ENCODE measurements around the gene TBC1D23. TPM values are rescaled to one million over a fixed set of nuclear protein-coding genes. Genes with fewer than 3 reads are reported as not detected.

The TBC1D23 gene
- total RNA-seq, 4 donors from 2014 or later: 21.2 to 32.8 (median 26.9) TPM

DNA sequence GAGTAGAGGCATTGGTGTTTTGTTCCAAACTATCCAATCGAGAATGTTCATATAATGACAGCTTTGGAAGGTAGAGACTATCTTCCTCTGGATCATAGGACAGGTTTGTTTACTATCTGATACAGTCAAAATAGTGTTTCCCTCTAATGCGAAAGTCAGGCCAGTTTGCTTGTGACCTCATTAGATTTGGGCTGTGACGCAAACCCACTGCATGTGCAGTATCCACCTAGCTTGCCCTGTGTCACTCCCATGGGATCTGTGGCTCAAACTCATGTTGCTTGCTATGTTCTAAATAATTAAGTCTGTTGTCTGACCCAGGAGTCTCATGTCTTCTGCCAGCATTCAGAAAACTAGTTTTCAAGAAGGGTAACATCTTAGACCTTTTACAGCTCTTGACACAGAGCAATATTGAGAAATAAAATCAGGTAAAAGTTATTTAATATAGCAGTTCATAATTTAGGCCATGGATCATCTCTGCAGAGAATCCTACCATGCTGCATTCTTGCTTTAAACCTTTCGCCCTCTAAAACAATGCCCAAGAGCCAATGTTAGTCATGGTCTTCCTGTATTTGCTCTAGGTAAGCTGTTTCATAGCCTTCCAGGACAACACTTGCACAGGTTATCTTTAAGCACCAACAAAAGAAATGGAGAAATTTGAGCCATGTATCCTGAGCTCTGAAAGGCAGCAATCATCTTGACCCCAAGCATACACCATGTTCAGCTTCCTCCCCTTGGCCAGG lies 100.1 kb downstream of the TBC1D23 start:
- no peak for TF ChIP-seq POLR2A (IDR thresholded peaks at IDR 0.05; ENCODE audit: low read depth)
- TF ChIP-seq, protein P1, sequence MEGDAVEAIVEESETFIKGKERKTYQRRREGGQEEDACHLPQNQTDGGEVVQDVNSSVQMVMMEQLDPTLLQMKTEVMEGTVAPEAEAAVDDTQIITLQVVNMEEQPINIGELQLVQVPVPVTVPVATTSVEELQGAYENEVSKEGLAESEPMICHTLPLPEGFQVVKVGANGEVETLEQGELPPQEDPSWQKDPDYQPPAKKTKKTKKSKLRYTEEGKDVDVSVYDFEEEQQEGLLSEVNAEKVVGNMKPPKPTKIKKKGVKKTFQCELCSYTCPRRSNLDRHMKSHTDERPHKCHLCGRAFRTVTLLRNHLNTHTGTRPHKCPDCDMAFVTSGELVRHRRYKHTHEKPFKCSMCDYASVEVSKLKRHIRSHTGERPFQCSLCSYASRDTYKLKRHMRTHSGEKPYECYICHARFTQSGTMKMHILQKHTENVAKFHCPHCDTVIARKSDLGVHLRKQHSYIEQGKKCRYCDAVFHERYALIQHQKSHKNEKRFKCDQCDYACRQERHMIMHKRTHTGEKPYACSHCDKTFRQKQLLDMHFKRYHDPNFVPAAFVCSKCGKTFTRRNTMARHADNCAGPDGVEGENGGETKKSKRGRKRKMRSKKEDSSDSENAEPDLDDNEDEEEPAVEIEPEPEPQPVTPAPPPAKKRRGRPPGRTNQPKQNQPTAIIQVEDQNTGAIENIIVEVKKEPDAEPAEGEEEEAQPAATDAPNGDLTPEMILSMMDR (IDR thresholded peaks at IDR 0.05): no peak
- no peak for TF ChIP-seq POLR2AphosphoS5 (IDR thresholded peaks at IDR 0.05)
- TF ChIP-seq EP300 (IDR thresholded peaks at IDR 0.05): no peak
- Histone ChIP-seq H3K36me3 (peaks cover 9 to 91% (median 52%) of the 10 kb centered on the region in 4 donors), H3K9me3 (peaks cover 0 to 4% (median 0%) of the 10 kb centered on the region in 4 donors), H3K4me1 (no peaks in the 10 kb centered on the region), H3K4me3 (no peak overlapping the region), H3K27me3 (no peaks in the 10 kb centered on the region), H3K27ac (replicated peaks in 1 of 4) (no peak overlapping the region)
- DNase-seq (ENCODE audit: extremely low spot score): no peak
- intact Hi-C loops (cut with DNase I): no loop called here
- WGBS: 91% methylated on average over 4 of the region's 4 CpGs

DNA sequence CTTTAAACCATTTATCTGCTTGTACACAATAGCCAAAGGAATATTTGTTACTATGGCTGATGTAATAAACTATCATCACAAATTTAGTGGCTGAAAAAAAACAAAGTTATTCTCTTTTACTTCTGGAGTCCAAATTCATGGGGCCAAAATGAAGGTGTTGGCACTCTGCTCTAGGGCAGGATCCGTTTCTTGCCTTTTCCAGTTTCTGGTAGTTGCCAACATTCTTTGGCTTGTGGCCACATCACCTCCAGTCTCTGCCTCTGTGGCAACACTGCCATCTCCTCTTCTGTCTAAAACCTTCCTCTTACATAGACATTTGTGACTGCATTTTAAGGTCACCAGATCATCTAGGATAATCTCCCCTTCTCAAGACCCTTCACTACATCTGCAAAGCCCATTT lies 101.1 kb downstream of the TBC1D23 start:
- no peak for DNase-seq (ENCODE audit: extremely low spot score)
- no peaks in the 10 kb centered on the region for H3K27me3 ChIP-seq
- H3K27ac ChIP-seq (replicated peaks in 1 of 4): no peak overlapping the region
- H3K9me3 ChIP-seq: peaks cover 0 to 4% (median 0%) of the 10 kb centered on the region in 4 donors
- H3K4me1 ChIP-seq: no peaks in the 10 kb centered on the region
- peaks cover 7 to 95% (median 55%) of the 10 kb centered on the region in 4 donors for H3K36me3 ChIP-seq
- intact Hi-C loops (cut with DNase I): no loop called here
- WGBS: 74% methylated on average over 1 of the region's 1 CpG
- TF ChIP-seq, protein P1 (IDR thresholded peaks at IDR 0.05): no peak
- TF ChIP-seq POLR2AphosphoS5 (IDR thresholded peaks at IDR 0.05) (no peak), EP300 (IDR thresholded peaks at IDR 0.05) (no peak), POLR2A (IDR thresholded peaks at IDR 0.05; ENCODE audit: low read depth) (no peak)
- no peak overlapping the region for H3K4me3 ChIP-seq

DNA sequence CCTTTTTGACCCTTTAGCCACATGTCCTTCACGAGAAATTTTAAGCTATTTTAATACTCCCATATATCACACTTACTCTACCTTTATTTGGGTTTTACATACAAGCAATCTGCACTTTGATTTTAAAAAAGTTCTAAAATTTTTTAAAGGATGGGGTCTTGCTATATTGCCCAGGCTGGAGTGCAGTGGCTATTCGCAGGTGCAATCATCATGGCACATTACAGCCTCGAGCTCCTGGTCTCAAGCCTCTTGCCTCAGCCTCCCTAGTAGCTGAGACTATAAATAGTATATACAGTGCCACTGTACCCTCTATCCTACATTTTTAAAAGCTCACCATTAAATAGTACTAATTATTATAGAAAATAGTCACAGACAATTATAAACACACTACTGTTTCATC lies 103.6 kb downstream of the TBC1D23 start:
- DNase-seq (ENCODE audit: extremely low spot score): no peak
- H3K9me3 ChIP-seq: peaks cover 0 to 4% (median 0%) of the 10 kb centered on the region in 4 donors
- H3K4me3 ChIP-seq: no peak overlapping the region
- 99% methylated on average over 3 of the region's 3 CpGs for whole genome bisulfite sequencing
- H3K36me3 ChIP-seq: peaks cover 7 to 96% (median 64%) of the 10 kb centered on the region in 4 donors
- no peaks in the 10 kb centered on the region for H3K27me3 ChIP-seq
- no peak overlapping the region for H3K27ac ChIP-seq (replicated peaks in 1 of 4)
- TF ChIP-seq, protein P1 (IDR thresholded peaks at IDR 0.05): no peak
- TF ChIP-seq POLR2A (IDR thresholded peaks at IDR 0.05; ENCODE audit: low read depth) (no peak), EP300 (IDR thresholded peaks at IDR 0.05) (no peak), POLR2AphosphoS5 (IDR thresholded peaks at IDR 0.05) (no peak)
- H3K4me1 ChIP-seq: peaks cover 0 to 6% (median 2%) of the 10 kb centered on the region in 4 donors
- intact Hi-C loops (cut with DNase I): no loop called here

DNA sequence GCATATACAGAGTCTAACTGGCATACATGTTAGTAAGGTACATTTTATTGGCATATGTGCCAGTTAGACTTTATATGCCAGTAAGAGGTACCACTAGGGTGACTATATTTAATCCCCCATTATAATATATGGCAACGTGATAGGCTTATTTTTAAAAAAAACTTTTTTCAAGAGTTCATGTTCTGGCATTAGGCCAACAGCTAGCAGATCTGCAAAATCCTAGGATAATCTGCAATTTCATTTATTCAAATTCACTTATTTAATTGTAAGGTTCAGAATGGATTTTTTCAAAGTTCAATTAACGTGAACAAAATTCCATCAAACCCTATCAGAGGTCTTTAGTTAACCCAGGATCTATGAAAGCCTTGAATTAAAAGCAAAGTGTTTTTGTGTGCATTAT lies 105.6 kb downstream of the TBC1D23 start:
- H3K36me3 ChIP-seq: peaks cover 8 to 91% (median 76%) of the 10 kb centered on the region in 4 donors
- WGBS: 67% methylated on average over 2 of the region's 2 CpGs
- DNase-seq (ENCODE audit: extremely low spot score): no peak
- H3K27me3 ChIP-seq: no peaks in the 10 kb centered on the region
- H3K27ac ChIP-seq (replicated peaks in 1 of 4): no peak overlapping the region
- TF ChIP-seq, protein P1 (IDR thresholded peaks at IDR 0.05): no peak
- intact Hi-C loops (cut with DNase I): no loop called here
- peaks cover 0 to 6% (median 2%) of the 10 kb centered on the region in 4 donors for H3K4me1 ChIP-seq
- peaks cover 0 to 4% (median 0%) of the 10 kb centered on the region in 4 donors for H3K9me3 ChIP-seq
- no peak overlapping the region for H3K4me3 ChIP-seq

Data from esophagus muscularis mucosa (tissue), 4 donors.